SK-N-SH (cell line): Measurements from ENCODE around the gene AP2A2. TPM values are rescaled to one million over a fixed set of nuclear protein-coding genes. Genes with fewer than 3 reads are reported as not detected.

Source experiments
- CTCF ChIA-PET: fragments of 300-600, 350-600 bp; formaldehyde crosslinking; extraction: SDS; loops from one replicate; lab custom pipeline; 2021; lab: Yijun Ruan, JAX
- POLR2A ChIA-PET: fragments of 350-600 bp; sonication (Branson Sonifier 250); formaldehyde crosslinking; extraction: SDS; loops from one replicate; lab custom pipeline; 2020; ENCODE audit warnings: antibody characterized with exemption, inconsistent platforms; lab: Yijun Ruan, JAX
- DNase-seq: peaks from one replicate; pipeline ENCODE4 v3.0.0; 2012
- H2AFZ ChIP-seq: fragments of 200-600 bp; sonication (generic); 2 replicates; pipeline ENCODE4 v1.8.1; 2016; ENCODE audit warnings: antibody characterized with exemption, mild to moderate bottlenecking, low read depth
- H3F3A ChIP-seq: fragments of 200-600 bp; sonication (generic); replicated peaks from 2 replicates; pipeline ENCODE3; 2016; ENCODE audit warnings: antibody characterized with exemption, mild to moderate bottlenecking; ENCODE audit not compliant: insufficient read depth
- H3K27ac ChIP-seq, 2 experiments: fragments of 200-500 bp in 1 of 2; fragments of 200-600 bp in 1 of 2; sonication (Bioruptor generic) in 1 of 2; sonication (generic), shearing (Covaris generic) in 1 of 2; 2 replicates each; pipeline versions ENCODE4 v1.5.1 to v1.6.1; 2014 to 2016; ENCODE audit warnings: low read depth in 2 of 2, inconsistent platforms in 1 of 2, low read length in 1 of 2, mild to moderate bottlenecking in 1 of 2, mixed read lengths in 1 of 2
- H3K27me3 ChIP-seq: fragments of 200-600 bp; sonication (generic), shearing (Covaris generic); 2 replicates; pipeline ENCODE4 v1.6.1; 2016; ENCODE audit warnings: mixed run types; ENCODE audit not compliant: insufficient read depth
- H3K36me3 ChIP-seq, 2 experiments: fragments of 200-500 bp in 1 of 2; fragments of 200-600 bp in 1 of 2; sonication (Bioruptor generic) in 1 of 2; sonication (generic) in 1 of 2; replicated peaks in 1 of 2; 2 replicates each; pipeline versions ENCODE3 to v1.5.1; 2014 to 2016; ENCODE audit warnings: low read length in 1 of 2, mild to moderate bottlenecking in 1 of 2; ENCODE audit not compliant: insufficient read depth in 2 of 2, control insufficient read depth in 1 of 2
- H3K4me1 ChIP-seq, 2 experiments: fragments of 200-500 bp in 1 of 2; fragments of 200-600 bp in 1 of 2; sonication (Bioruptor generic) in 1 of 2; sonication (generic), shearing (Covaris generic) in 1 of 2; 2 replicates each; pipeline versions ENCODE4 v1.5.1 to v1.6.1; 2014 to 2016; ENCODE audit warnings: low read depth in 1 of 2, low read length in 1 of 2, mixed run types in 1 of 2; ENCODE audit not compliant: insufficient read depth in 2 of 2, control insufficient read depth in 1 of 2
- H3K4me2 ChIP-seq: fragments of 200-600 bp; sonication (generic), shearing (Covaris generic); 2 replicates; pipeline ENCODE4 v1.6.1; 2017; ENCODE audit warnings: mixed run types
- H3K4me3 ChIP-seq, 2 experiments: fragments of 200-500 bp in 1 of 2; fragments of 200-600 bp in 1 of 2; sonication (Bioruptor generic) in 1 of 2; sonication (generic), shearing (Covaris generic) in 1 of 2; 2 replicates each; pipeline versions ENCODE4 v1.5.1 to v1.8.1; 2014 to 2016; ENCODE audit warnings: low read depth in 2 of 2, inconsistent platforms in 1 of 2, low read length in 1 of 2, mild to moderate bottlenecking in 1 of 2, mixed read lengths in 1 of 2, moderate library complexity in 1 of 2
- H3K79me2 ChIP-seq: fragments of 200-600 bp; sonication (generic); 2 replicates; pipeline ENCODE4 v1.8.1; 2017; ENCODE audit warnings: mild to moderate bottlenecking; ENCODE audit not compliant: insufficient read depth
- H3K9ac ChIP-seq: fragments of 200-600 bp; sonication (generic); 2 replicates; pipeline ENCODE4 v1.6.1; 2017; ENCODE audit warnings: mixed run types
- H3K9me2 ChIP-seq: fragments of 200-600 bp; sonication (generic); 2 replicates; pipeline ENCODE4 v1.6.1; 2017; ENCODE audit warnings: mixed run types
- H3K9me3 ChIP-seq: fragments of 200-600 bp; sonication (generic); 2 replicates; pipeline ENCODE4 v1.6.1; 2017; ENCODE audit warnings: mixed run types, mild to moderate bottlenecking, moderate library complexity
- H4K20me1 ChIP-seq: fragments of 200-600 bp; sonication (generic); 2 replicates; pipeline ENCODE4 v1.6.1; 2017; ENCODE audit warnings: mild to moderate bottlenecking, mixed run types; ENCODE audit not compliant: insufficient read depth
- CHD2 ChIP-seq: fragments of 150-350 bp; IDR thresholded peaks from 2 replicates; pipeline ENCODE4 v1.6.1; 2018; ENCODE audit warnings: low read length; ENCODE audit not compliant: partially characterized antibody
- EP300 ChIP-seq, 2 experiments: IDR thresholded peaks; 2 replicates each; pipeline versions ENCODE4 v1.4.0 to v1.6.1; 2012; ENCODE audit warnings: borderline replicate concordance in 1 of 2, low read depth in 1 of 2, low read length in 1 of 2
- EZH2phosphoT487 ChIP-seq: fragments of 200-600 bp; sonication (generic); IDR thresholded peaks from 2 replicates; pipeline ENCODE4 v1.6.1; 2017; ENCODE audit warnings: low read depth, mixed run types, mild to moderate bottlenecking, antibody characterized with exemption, moderate library complexity, borderline replicate concordance
- FOXM1 ChIP-seq: IDR thresholded peaks from 2 replicates; pipeline ENCODE4 v1.4.0; 2012; ENCODE audit warnings: low read depth, mild to moderate bottlenecking
- GATA2 ChIP-seq: sonication (generic); formaldehyde crosslinking; IDR thresholded peaks from 2 replicates; pipeline ENCODE4 v1.5.0; 2020; ENCODE audit warnings: mild to moderate bottlenecking, missing genetic modification reagents
- NFIC ChIP-seq: IDR thresholded peaks from 2 replicates; pipeline ENCODE4 v1.4.0; 2012; ENCODE audit warnings: borderline replicate concordance
- POLR2AphosphoS5 ChIP-seq: IDR thresholded peaks from 2 replicates; pipeline ENCODE4 v1.6.1; 2012; ENCODE audit warnings: low read depth, low read length
- RCOR1 ChIP-seq: fragments of 150-350 bp; IDR thresholded peaks from 2 replicates; pipeline ENCODE4 v1.6.1; 2017; ENCODE audit warnings: antibody characterized with exemption, low read length
- RFX5 ChIP-seq: IDR thresholded peaks from 2 replicates; pipeline ENCODE4 v1.6.1; 2012; ENCODE audit warnings: mild to moderate bottlenecking, improper control_type of control experiment, low read length
- RXRA ChIP-seq: IDR thresholded peaks from 2 replicates; pipeline ENCODE4 v1.4.0; 2012; ENCODE audit warnings: low read depth, mild to moderate bottlenecking, borderline replicate concordance
- SIN3A ChIP-seq: IDR thresholded peaks from 2 replicates; pipeline ENCODE4 v1.6.1; 2012; ENCODE audit warnings: low read depth, mild to moderate bottlenecking, low read length, moderate library complexity, borderline replicate concordance
- TCF12 ChIP-seq: IDR thresholded peaks from 2 replicates; pipeline ENCODE4 v1.4.0; 2012
- TEAD4 ChIP-seq: IDR thresholded peaks from 2 replicates; pipeline ENCODE4 v1.4.0; 2012; ENCODE audit warnings: mild to moderate bottlenecking, borderline replicate concordance; ENCODE audit not compliant: insufficient read depth
- WGBS: methylation state at CpG from one replicate; pipeline ENCODE4 v1.1.6; 2017; ENCODE audit warnings: low lambda C conversion rate; 5-methylcytosine and 5-hydroxymethylcytosine counted together
- polyA plus RNA-seq, 3 experiments: library from polyadenylated mRNA; depleted of rRNA; stranded (reverse); fragments of >200 nt; gene quantifications; 2 replicates each; pipeline ENCODE4 v1.2.3, GENCODE V29; 2012
- TF ChIP-seq, protein P1 (sequence below): fragments of 150-350 bp; IDR thresholded peaks from 2 replicates; pipeline ENCODE4 v1.6.1; 2017; ENCODE audit warnings: antibody characterized with exemption, low read length, low read depth, borderline replicate concordance
- TF ChIP-seq, protein P2 (sequence below): IDR thresholded peaks from 2 replicates; pipeline ENCODE4 v1.4.0; 2012; ENCODE audit warnings: low read depth
- TF ChIP-seq, protein P3 (sequence below): IDR thresholded peaks from 2 replicates; pipeline ENCODE4; 2012
- TF ChIP-seq, protein P4 (sequence below): fragments of 150-350 bp; IDR thresholded peaks from 2 replicates; pipeline ENCODE4 v1.6.1; 2016; ENCODE audit warnings: mild to moderate bottlenecking, low read depth, low read length
- TF ChIP-seq, protein P5 (sequence below): fragments of 200-600 bp; sonication (generic); IDR thresholded peaks from 2 replicates; pipeline ENCODE4 v1.6.1; 2017; ENCODE audit warnings: antibody characterized with exemption, mild to moderate bottlenecking, moderate library complexity

The AP2A2 gene
- polyA plus RNA-seq, 1 of the 3 experiments (the other 2 are of a cell fraction) = 42.7 TPM

DNA sequence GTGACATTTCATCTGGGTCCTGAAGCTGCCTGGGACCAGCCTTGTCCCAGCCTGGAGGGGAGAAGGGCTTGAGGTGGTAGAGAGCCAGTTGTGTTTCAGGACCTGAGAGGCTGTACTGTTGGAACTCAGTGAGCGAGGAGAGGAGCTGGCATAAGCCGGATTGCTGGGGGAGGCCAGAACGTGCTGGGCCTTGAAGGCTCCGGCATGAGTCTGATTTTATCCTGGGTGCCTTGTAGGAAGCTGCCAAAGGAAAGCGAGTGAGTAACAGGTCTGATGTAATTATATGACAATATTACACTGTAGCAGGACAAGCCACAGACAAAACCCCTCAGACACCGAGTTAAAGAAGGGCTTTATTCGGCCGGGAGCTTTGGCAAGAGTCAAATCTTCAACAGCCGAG lies 17.2 kb downstream of the AP2A2 start:
- TF ChIP-seq, protein P1, sequence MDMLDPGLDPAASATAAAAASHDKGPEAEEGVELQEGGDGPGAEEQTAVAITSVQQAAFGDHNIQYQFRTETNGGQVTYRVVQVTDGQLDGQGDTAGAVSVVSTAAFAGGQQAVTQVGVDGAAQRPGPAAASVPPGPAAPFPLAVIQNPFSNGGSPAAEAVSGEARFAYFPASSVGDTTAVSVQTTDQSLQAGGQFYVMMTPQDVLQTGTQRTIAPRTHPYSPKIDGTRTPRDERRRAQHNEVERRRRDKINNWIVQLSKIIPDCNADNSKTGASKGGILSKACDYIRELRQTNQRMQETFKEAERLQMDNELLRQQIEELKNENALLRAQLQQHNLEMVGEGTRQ = no peak
- TF ChIP-seq FOXM1 = no peak
- no peak for TF ChIP-seq SIN3A
- no peak for TF ChIP-seq GATA2 (CRISPR knock-in tag)
- no peak for TF ChIP-seq CHD2
- no peak for TF ChIP-seq EP300 (IDR thresholded peaks at IDR 0.05; ENCODE audit: borderline replicate concordance in 1 of 2, low read depth in 1 of 2, low read length in 1 of 2)
- no peak for TF ChIP-seq RCOR1
- Histone ChIP-seq H3K9ac (no peak overlapping the region), H3K79me2 (peaks cover 91% of the 10 kb centered on the region), H3K4me1 (peaks cover 0 to 7% of the 10 kb centered on the region in 2 experiments; a peak in 2 of 4 replicates), H3K4me2 (no peak overlapping the region), H3K27me3 (no peaks in the 10 kb centered on the region), H3K4me3 (no peak overlapping the region), H3K36me3 (peaks cover 0 to 16% of the 10 kb centered on the region in 2 experiments), H4K20me1 (peaks cover 40% of the 10 kb centered on the region), H3K27ac (no peak overlapping the region), H3K9me2 (no peaks in the 10 kb centered on the region), H2AFZ (no peak overlapping the region), H3F3A (no peaks in the 10 kb centered on the region), H3K9me3 (no peaks in the 10 kb centered on the region)
- CTCF ChIA-PET = interaction anchor here (1.1 kb wide), 1 partner anchor 13 kb away, joined by 3 read pairs; no protein-coding TSS in a partner anchor
- 91% methylated on average over 9 of the region's 9 CpGs for WGBS
- no peak for DNase-seq
- POLR2A ChIA-PET = no interaction called here

DNA sequence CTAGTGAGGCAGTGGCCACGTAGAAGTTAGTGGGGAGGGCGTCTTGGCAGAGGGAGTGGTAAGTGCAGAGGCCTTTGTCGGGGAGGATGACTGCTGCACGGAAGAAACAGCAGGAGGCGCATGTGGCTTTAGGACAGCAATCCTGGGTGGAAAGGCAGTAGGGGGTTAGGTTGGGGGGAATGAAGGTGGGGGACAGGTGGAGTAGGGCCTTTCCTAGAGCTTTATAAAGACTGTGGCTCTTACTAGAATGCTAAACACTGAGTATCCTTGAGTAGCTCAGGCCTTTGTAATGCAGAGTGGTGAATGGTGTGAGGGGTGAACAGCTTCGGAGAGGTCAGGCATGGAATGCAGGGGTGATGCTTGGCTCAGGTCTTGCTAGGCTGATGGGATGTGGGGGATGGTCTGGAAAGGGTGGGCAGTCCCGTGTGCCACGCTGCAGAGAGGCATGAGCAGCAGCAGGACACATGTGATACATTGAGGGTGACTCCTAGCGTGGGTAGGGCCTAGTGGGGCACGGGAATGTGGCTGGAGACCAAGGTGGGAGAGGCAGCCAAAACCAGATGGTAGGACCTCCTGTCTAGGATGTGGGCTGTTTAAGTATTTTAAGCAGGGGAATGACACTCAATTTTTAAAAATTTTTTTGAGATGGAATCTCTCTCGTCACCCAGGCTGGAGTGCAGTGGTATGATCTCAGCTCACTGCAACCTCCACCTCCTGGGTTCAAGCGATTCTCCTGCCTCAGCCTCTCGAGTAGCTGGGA lies 19.2 kb downstream of the AP2A2 start:
- Histone ChIP-seq H3K36me3 (peaks cover 0 to 17% of the 10 kb centered on the region in 2 experiments), H3K9ac (no peak overlapping the region), H2AFZ (no peak overlapping the region), H3K79me2 (peaks cover 84% of the 10 kb centered on the region), H3K9me2 (no peaks in the 10 kb centered on the region), H3K4me1 (peaks cover 0 to 7% of the 10 kb centered on the region in 2 experiments; a peak in 2 of 4 replicates), H3F3A (no peaks in the 10 kb centered on the region), H4K20me1 (peaks cover 28% of the 10 kb centered on the region)
- POLR2A ChIA-PET = no interaction called here
- DNase-seq = no peak
- 88% methylated on average over 12 of the region's 13 CpGs for WGBS
- TF ChIP-seq RXRA = no peak
- no peak for TF ChIP-seq POLR2AphosphoS5
- TF ChIP-seq RFX5 = no peak
- TF ChIP-seq NFIC = no peak
- TF ChIP-seq, protein P2, sequence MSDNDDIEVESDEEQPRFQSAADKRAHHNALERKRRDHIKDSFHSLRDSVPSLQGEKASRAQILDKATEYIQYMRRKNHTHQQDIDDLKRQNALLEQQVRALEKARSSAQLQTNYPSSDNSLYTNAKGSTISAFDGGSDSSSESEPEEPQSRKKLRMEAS = no peak
- no peak for TF ChIP-seq CHD2
- TF ChIP-seq, protein P3, sequence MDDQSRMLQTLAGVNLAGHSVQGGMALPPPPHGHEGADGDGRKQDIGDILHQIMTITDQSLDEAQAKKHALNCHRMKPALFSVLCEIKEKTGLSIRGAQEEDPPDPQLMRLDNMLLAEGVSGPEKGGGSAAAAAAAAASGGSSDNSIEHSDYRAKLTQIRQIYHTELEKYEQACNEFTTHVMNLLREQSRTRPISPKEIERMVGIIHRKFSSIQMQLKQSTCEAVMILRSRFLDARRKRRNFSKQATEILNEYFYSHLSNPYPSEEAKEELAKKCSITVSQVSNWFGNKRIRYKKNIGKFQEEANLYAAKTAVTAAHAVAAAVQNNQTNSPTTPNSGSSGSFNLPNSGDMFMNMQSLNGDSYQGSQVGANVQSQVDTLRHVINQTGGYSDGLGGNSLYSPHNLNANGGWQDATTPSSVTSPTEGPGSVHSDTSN = no peak
- TF ChIP-seq, protein P4, sequence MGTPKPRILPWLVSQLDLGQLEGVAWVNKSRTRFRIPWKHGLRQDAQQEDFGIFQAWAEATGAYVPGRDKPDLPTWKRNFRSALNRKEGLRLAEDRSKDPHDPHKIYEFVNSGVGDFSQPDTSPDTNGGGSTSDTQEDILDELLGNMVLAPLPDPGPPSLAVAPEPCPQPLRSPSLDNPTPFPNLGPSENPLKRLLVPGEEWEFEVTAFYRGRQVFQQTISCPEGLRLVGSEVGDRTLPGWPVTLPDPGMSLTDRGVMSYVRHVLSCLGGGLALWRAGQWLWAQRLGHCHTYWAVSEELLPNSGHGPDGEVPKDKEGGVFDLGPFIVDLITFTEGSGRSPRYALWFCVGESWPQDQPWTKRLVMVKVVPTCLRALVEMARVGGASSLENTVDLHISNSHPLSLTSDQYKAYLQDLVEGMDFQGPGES = no peak
- TF ChIP-seq, protein P5, sequence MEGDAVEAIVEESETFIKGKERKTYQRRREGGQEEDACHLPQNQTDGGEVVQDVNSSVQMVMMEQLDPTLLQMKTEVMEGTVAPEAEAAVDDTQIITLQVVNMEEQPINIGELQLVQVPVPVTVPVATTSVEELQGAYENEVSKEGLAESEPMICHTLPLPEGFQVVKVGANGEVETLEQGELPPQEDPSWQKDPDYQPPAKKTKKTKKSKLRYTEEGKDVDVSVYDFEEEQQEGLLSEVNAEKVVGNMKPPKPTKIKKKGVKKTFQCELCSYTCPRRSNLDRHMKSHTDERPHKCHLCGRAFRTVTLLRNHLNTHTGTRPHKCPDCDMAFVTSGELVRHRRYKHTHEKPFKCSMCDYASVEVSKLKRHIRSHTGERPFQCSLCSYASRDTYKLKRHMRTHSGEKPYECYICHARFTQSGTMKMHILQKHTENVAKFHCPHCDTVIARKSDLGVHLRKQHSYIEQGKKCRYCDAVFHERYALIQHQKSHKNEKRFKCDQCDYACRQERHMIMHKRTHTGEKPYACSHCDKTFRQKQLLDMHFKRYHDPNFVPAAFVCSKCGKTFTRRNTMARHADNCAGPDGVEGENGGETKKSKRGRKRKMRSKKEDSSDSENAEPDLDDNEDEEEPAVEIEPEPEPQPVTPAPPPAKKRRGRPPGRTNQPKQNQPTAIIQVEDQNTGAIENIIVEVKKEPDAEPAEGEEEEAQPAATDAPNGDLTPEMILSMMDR = no peak
- TF ChIP-seq EZH2phosphoT487 = no peak
- TF ChIP-seq TCF12 = no peak
- no peak for TF ChIP-seq TEAD4
- TF ChIP-seq, all 33 proteins: peak for 0
- no peaks in the 10 kb centered on the region; the same call in 1 of the 2 replicates for H3K9me3 ChIP-seq
- no peak overlapping the region for H3K4me2 ChIP-seq
- no peak overlapping the region for H3K4me3 ChIP-seq
- no peak overlapping the region for H3K27ac ChIP-seq
- no peaks in the 10 kb centered on the region for H3K27me3 ChIP-seq
- CTCF ChIA-PET = interaction anchor here (0.7 to 1.1 kb wide), 6 partner anchors 18 to 101 kb away, joined by 3 read pairs; no protein-coding TSS in a partner anchor
